T-helper 1 cell (primary cell): ENCODE measurements around the gene SRSF4.

ENCODE experiments used
- DNase-seq, 5 donors: peaks; one replicate each; pipeline ENCODE4 v3.0.0-alpha.2; 2012 to 2020

Gene SRSF4

DNA sequence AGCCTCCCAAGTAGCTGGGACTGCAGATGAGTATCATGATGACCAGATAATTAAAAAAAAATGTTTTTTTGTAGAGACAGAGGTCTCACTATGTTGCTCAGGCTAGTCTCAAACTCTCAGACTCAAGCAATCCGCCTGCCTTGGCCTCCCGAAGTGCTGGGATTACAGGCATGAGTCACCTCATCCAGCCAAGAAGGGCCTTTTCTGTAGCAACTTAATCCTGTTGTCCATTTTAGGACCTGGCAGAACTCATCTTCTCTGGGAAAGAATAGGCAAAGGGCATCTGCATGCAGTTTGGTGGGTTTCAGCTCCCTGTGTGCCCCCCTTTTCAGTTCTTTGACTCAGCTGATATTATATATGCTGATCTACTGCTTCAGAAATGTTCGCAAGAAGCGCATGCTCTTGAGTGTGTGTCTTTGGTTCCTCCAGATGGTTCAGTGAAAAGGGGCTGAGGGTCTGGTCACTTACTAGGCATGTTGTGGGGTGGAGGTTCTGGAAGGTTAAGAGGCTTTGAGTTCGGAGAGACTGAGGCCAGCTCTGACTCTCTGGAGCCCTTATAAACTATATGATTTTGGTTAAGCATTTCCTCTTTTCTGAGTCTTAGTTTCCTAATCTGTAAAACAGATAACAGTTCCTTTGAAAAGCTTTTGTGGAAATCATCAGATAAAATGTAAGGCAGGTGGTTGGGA, 19.4 kb upstream of the SRSF4 start:
- DNase-seq, result no peak

DNA sequence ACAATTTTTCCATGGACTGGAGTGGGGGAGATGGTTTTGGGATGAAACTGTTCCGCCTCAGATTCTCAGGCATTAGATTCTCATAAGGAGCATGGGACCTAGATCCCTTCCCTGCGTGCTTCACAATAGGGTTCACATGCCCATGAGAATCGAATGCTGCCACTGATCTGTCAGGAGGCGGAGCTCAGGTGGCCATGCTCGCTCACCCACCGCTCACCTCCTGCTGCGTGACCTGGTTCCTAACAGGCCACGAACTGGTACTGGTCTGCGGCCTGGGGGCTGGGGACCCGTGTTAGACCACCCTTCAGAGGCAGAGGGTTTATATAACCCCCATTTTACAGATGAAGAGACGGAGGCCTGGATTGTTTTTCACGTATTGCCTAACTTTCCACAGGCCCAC, 16.3 kb upstream of the SRSF4 start:
- DNase-seq, result no peak

- DNase-seq, result peak in 2 of 5 donors; percentile 16 to 61
Measured at GRCh38 chr1:29197590-29197924, 15.9 kb upstream of the SRSF4 start.

DNA sequence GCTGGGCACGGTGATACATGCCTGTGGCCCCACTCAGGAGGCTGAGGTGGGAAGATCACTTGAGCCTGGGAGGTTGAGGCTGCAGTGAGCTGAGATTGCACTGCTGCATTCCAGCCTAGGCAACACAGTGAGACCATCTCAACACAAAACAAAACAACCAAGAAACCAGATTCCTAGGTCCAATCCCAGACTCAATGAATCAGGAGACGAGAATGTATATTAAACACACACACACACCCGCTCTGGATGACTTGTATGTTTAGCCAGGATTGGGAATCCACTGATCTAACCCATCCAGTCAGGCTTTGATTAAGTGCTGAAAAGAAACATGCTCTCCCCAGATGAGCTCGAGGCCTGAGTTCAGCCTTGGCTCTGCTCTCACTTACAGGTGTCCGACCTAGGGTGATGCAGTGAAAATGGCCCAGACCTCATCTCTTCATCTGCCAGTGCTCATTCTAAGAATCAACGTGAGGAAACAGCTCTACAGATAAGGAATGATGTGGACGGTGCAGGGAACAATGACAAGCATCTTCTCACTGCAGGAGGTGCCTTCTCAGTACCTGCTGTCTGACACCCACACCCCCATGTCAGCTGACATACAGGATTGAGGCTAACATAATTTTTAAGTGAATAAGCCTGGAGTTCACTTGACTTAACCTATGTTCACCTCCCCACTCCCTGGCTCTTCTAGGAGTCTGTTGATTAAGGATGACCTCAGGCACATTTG, 15.3 kb upstream of the SRSF4 start:
- DNase-seq, result no peak

DNA sequence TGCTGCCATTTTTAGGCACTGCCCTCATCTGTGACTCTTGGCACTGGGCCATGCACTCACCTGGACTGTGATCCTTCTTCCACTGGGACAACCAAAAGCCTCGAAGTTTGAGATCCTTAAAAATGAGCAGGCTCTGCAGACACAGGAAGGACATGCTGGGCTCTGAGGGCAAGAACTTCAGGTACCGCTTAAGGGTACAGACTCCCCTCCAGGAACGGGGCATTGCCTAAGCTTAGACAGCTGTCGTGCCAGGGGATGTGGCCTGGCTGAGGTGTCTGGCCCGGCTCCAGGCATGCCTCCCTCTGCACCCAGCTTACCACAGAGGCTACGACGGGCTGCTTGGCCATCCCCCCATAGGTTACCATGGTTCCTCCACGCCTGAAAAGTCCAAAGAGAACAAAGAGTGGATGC, 14.2 kb upstream of the SRSF4 start:
- DNase-seq, result no peak

DNA sequence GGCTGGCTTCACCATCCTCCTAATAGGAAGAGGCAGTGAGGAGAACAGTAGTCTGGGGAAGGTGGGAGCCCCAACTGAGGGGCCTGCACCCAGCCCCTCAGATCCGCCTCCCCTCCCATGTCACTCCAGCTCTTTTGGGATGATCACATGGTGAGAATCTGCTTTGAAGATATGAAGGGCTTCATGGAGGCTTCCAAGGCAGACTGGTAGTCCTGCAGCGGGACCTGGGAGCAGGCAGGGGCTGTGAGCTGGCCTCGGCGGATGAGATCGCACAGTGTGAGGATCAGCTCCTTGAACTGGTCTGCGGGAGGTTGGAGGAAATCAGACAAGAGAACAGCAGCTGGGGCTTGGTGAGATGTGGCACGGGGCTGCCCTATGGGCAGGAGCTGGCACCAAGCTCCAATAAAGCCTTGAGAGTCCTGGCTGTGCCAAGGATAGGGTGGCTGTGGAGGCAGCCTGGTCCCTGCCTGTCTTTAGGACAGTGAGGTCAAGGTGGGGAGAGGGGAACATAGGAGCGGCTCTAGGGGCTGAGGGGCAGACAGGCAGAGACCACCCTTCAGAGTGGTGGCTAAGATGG, 12.3 kb upstream of the SRSF4 start:
- DNase-seq, result no peak

- DNase-seq, result no peak
Measured at GRCh38 chr1:29190718-29191117, 9.0 kb upstream of the SRSF4 start.

DNA sequence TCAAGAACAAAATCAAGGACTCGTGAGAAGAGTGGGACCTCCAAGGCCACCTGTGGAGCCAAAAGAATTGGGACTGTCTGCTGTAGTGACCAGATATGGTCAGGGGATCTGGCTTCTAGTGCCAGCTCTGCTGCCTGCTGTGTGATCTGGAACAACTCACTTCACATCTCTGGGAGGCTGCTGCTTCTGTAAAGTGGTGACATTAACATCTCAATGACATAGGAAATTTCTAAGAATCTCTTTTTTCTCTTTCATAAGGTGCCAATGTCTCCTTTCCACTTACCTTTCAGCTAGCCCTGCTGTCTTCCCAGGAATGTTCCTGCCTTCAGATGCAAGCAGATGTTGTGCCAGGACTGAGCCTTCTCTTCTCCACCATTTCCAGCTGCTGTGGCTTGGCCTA, 5.0 kb upstream of the SRSF4 start:
- DNase-seq, result no peak

GRCh38 chr1:29186252-29186651, 4.6 kb upstream of the SRSF4 start:
- no peak for DNase-seq

- DNase-seq, result no peak
Measured at GRCh38 chr1:29183287-29183686, 1.6 kb upstream of the SRSF4 start.

- no peak for DNase-seq
Measured at GRCh38 chr1:29180497-29181412, 945 bp downstream of the SRSF4 start.

- DNase-seq, result no peak
Measured at GRCh38 chr1:29179641-29180184, 2.0 kb downstream of the SRSF4 start.

- no peak for DNase-seq
Measured at GRCh38 chr1:29177022-29177705, 4.5 kb downstream of the SRSF4 start.

DNA sequence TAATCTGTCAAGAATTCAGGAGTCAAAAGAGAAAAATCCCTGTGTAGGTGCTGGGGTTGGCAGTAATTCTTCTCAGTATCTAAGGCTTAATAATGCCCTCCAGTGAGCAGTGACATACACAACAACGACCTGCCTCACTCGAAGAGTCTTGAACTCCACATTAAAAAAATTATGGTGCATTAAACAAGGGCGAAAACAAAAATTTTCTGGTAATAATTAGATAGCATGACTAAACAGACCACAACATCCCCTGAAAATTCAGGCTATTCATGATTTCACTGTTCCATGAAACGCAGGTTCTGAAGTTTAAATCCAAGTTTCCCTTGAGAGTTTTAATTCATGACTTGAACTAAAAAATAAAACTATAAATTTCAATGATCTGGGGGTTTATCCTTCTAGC, 5.1 kb downstream of the SRSF4 start:
- DNase-seq, result no peak

- DNase-seq, result no peak
Measured at GRCh38 chr1:29172415-29172939, 9.2 kb downstream of the SRSF4 start.

DNA sequence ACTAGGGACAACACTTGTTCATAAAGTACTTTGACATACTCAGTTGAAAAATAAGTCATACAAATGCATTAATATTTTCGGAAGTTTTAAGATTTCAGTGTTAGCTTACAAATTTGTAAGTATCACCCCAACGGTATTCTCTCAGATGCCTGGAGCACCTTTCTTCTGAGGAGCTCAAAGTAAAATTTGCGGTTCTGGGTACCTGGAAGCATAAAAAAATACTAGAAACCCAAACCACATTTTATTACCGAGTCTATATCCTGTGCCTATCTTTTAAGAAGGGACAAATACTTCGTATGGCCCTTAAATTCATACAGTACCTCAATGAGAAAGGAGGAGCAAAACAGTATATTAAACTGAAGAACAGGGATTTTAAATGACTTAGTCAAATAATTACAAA, 10.2 kb downstream of the SRSF4 start:
- DNase-seq, result no peak

DNA sequence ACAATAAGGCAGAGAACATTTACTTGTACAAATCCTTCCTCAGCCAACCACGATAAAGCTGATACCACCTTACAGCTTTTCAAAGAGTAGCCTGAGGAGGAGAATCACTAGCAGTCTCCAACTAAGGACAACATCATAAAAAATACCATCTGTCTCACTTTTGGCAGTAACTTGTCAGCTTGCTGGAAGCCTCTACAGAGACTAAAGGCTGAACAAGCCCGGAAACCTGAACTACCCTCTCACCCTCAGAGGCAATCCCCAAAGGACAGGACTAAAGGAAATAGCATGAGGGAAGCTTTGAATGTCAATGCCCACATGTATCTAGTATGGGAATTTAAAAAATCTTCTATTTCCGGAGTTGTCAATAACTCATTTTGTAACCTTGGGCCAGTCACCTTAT, 10.6 kb downstream of the SRSF4 start:
- no peak for DNase-seq

DNA sequence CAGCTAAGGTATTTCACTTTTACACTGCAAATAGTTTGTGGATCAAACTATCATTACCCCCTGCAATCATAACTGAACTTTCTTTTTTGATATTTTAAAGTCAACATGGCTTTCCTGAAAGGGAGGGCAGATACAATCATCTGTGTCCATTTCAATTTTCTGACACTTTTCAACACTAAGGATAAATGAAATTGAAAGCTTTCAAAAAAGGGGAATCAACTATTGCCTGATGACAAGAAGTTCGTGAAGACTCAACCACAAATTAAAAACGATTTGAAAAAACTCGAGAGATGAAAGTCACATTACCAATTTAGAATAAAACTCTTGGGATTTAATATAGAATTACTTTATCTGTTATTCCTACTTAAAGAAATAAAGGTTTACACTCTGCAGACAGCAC, 11.7 kb downstream of the SRSF4 start:
- DNase-seq, result no peak

GRCh38 chr1:29167904-29168303, 13.8 kb downstream of the SRSF4 start:
- no peak for DNase-seq

DNA sequence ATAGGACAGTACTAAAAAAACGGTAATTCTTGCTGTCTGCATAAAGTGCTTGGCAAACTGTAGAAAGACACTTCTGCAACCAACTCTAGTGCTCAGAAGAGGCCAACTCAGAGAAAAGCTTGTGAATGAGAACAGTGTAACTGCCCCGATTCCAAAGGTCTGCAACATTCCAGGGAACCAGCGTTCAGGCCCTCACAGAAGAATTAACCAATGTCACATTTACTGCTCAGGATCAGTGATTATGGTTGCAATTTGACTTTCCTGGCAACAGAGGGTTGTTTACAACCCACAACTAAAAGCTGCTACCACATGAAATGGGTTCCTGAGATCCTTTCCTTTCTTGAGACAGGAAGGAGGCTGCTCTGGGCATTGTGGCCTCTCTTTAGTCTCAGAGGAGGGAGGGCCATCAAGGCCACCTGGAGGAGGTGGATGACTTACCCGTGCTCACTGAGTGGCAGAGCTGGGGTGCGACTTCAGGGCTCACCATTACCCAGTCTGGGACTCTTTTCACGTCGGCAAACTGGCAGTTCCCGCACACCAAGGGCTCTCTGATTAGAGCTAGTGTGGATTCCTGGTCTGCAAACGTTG, 15.3 kb downstream of the SRSF4 start:
- no peak for DNase-seq

DNA sequence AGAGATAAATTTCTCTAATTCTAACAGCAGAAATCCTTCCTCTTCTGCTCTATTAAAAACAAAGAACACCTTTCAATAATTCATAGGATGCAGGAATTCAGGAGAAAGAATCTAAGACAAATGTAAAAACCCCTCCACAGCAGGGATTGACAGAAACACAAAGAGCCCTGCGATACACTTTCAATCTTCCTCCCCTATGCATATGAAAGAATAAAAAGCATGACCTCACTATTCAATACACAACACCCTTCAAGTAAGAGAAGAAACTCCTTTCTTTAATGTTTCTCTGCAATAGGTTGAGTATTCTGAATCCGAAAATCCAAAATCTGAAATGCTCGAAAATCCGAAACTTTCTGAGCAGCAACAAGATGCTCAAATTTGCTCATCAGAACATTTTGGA, 17.1 kb downstream of the SRSF4 start:
- no peak for DNase-seq
